Testis (tissue), 3 donors: ENCODE data around the gene AIFM1. TPM values are rescaled to one million over a fixed set of nuclear protein-coding genes. Genes with fewer than 3 reads are reported as not detected.

Experiments used
- DNase-seq: peaks from one replicate; pipeline ENCODE4 v3.0.0-alpha.2; 2019
- H3K27ac ChIP-seq, 2 donors: fragments of 200-600 bp; sonication (generic); one replicate each; pipeline ENCODE4 v1.5.1; 2019
- H3K27me3 ChIP-seq: fragments of 200-600 bp; sonication (generic); one replicate; pipeline ENCODE4 v1.5.1; 2019
- H3K36me3 ChIP-seq: fragments of 200-600 bp; sonication (generic); one replicate; pipeline ENCODE4 v1.5.1; 2017; ENCODE audit warnings: low read depth; ENCODE audit errors: missing control alignments
- H3K4me1 ChIP-seq: fragments of 200-600 bp; sonication (generic); one replicate; pipeline ENCODE4 v1.5.1; 2019
- H3K4me3 ChIP-seq, 2 donors: fragments of 200-600 bp; sonication (generic); one replicate each; pipeline ENCODE4 v1.5.1; 2017 to 2019
- H3K9me3 ChIP-seq: fragments of 200-600 bp; sonication (generic); one replicate; pipeline ENCODE4 v1.5.1; 2017
- POLR2A ChIP-seq: fragments of 450-650 bp; IDR thresholded peaks from one replicate; pipeline ENCODE4 v1.6.1; 2017; ENCODE audit warnings: antibody characterized with exemption, mild to moderate bottlenecking, moderate library complexity
- WGBS, 2 donors: methylation state at CpG; one replicate each; pipeline ENCODE4 v1.1.5; 2018; 5-methylcytosine and 5-hydroxymethylcytosine counted together
- intact Hi-C: fragments of 100-400 bp; cut with DNase I; formaldehyde crosslinking; loops from one replicate; pipeline ENCODE4 v1.15.1; 2023; ENCODE audit warnings: low total_unique reads
- polyA plus RNA-seq: library from polyadenylated mRNA; stranded (reverse); fragments of 350-450 nt; fragmentation: Illumina TruSeq; extraction: RNeasy Lipid Tissue Mini Kit (QIAGEN cat#74804); gene quantifications from one replicate; pipeline ENCODE4 v1.2.3, GENCODE V29; 2014; ENCODE audit warnings: low read depth, low replicate concordance; ENCODE audit not compliant: insufficient read depth
- total RNA-seq, 2 donors: library from RNA; depleted of rRNA; stranded (reverse); fragments of >200 nt; gene quantifications; one replicate each; pipeline ENCODE4 v1.2.3, GENCODE V29; 2016
- TF ChIP-seq, protein P1 (sequence below), 3 experiments: fragments of 450-650 bp in 2 of 3; fragments of 200-600 bp in 1 of 3; sonication (generic) in 1 of 3; IDR thresholded peaks; one replicate each; pipeline ENCODE4 v1.5.1; 2016 to 2019; ENCODE audit warnings: antibody characterized with exemption in 3 of 3, mild to moderate bottlenecking in 2 of 3, moderate library complexity in 1 of 3

AIFM1 gene
- total and polyA plus RNA-seq, 3 donors from 2014 or later = 55.1 to 70.1 (median 67.1) TPM

GRCh38 chrX:130166503-130166777 is 799 bp upstream of the AIFM1 start:
- no peak for DNase-seq
- Histone ChIP-seq H3K27me3 (no peaks in the 10 kb centered on the region), H3K4me3 (peak overlapping the region; percentile 63 to 72), H3K27ac (peak overlapping the region; percentile 87 to 88), H3K9me3 (no peaks in the 10 kb centered on the region), H3K36me3 (no peaks in the 10 kb centered on the region), H3K4me1 (peaks cover 3% of the 10 kb centered on the region)
- TF ChIP-seq POLR2A = no peak
- TF ChIP-seq, protein P1, sequence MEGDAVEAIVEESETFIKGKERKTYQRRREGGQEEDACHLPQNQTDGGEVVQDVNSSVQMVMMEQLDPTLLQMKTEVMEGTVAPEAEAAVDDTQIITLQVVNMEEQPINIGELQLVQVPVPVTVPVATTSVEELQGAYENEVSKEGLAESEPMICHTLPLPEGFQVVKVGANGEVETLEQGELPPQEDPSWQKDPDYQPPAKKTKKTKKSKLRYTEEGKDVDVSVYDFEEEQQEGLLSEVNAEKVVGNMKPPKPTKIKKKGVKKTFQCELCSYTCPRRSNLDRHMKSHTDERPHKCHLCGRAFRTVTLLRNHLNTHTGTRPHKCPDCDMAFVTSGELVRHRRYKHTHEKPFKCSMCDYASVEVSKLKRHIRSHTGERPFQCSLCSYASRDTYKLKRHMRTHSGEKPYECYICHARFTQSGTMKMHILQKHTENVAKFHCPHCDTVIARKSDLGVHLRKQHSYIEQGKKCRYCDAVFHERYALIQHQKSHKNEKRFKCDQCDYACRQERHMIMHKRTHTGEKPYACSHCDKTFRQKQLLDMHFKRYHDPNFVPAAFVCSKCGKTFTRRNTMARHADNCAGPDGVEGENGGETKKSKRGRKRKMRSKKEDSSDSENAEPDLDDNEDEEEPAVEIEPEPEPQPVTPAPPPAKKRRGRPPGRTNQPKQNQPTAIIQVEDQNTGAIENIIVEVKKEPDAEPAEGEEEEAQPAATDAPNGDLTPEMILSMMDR (IDR thresholded peaks at IDR 0.05) = no peak
- WGBS, 2 donors = 0 to 1% methylated on average over 4 of the region's 4 CpGs
- intact Hi-C loops = no loop called here

DNA sequence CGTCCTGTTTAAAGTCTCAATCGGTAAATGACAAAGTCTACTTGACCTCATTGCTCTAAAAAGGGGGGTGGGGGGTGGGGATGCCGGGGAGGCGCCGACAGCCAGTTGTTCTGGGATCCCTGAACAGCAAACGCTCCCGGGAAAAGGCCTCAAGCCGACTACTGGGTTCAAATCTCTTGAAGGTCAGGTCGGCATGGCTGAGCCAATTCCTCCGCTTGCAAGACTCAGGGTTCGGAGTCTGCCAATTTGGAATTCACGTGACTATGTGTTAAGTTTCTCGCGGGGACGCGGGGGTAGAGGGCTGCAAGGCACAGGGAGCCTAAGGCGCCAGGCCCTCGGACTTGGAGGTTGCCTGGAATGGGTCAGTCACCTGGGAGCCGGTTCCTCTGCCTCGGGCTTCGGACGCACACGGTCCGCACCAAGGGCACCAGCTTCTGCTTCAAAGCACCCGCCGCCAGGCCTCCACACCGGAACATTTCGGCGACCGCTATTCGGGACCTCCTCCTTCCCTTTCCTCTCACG is 399 bp downstream of the AIFM1 start:
- no peaks in the 10 kb centered on the region for H3K36me3 ChIP-seq
- peaks cover 3% of the 10 kb centered on the region for H3K4me1 ChIP-seq
- H3K27ac ChIP-seq = peak overlapping the region; percentile 87 to 88
- H3K27me3 ChIP-seq = no peaks in the 10 kb centered on the region
- WGBS, 2 donors = 0 to 2% methylated on average over 5 to 18 of the region's 32 CpGs
- DNase-seq = peak; percentile 66
- TF ChIP-seq POLR2A = no peak
- TF ChIP-seq, protein P1 (IDR thresholded peaks at IDR 0.05) = no peak
- H3K9me3 ChIP-seq = no peaks in the 10 kb centered on the region
- peak overlapping the region; percentile 63 to 72 for H3K4me3 ChIP-seq
- intact Hi-C loops = no loop called here

DNA sequence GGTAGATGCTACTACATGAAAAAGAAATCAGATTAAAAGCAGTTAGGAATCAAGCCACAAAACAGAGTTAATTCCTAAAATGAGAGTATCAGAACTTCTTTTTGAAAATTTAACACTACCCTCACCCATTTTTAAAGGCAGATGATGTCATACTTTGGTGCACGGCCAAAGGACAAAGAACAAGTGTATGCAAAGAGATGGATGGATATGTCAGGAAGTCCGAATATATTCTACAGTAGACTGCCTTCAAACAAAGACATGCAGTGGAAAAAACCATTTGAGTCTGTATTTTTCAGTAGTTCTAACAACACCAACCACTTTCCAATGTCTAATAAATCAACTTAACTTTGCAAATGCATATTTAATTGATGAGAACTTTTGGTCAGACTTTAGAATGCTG is 2.2 kb downstream of the AIFM1 start:
- Histone ChIP-seq H3K4me1 (peaks cover 3% of the 10 kb centered on the region), H3K36me3 (no peaks in the 10 kb centered on the region), H3K4me3 (no peak overlapping the region), H3K27me3 (no peaks in the 10 kb centered on the region), H3K27ac (no peak overlapping the region), H3K9me3 (no peaks in the 10 kb centered on the region)
- 60 to 71% methylated on average over 2 of the region's 2 CpGs for WGBS, 2 donors
- no peak for DNase-seq
- intact Hi-C loops = no loop called here
- TF ChIP-seq, protein P1 (IDR thresholded peaks at IDR 0.05) = no peak
- no peak for TF ChIP-seq POLR2A

DNA sequence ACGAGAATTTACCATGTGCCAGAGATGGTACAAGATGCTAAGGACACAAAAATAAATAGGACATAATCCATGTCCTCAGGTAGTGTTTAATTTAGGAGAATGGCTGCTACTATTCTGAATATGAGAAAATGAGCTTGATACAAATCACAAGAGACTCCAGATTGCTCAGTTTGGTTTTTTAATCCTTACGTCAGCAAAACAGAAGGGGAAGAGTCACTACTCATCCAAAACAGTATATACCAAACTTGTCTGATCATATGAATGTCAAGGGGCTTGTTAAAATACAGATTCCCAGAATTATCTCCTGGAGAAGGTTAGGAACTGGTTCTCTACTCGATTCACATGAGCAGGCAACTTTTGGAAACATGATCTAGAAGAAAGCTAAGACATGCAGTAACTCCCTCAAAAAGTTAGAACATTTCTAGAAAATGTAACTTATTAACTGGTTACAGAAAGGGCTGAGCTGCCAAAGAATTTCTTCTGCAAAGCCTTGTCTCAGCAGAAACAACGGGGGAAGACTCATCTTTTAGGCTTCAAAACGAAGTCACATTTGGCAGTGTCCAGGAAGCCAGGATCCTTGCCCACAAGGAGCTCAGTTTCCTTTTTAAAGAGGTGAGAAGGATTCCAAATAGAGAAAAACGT is 3.4 kb downstream of the AIFM1 start:
- Histone ChIP-seq H3K4me1 (peaks cover 3% of the 10 kb centered on the region), H3K27ac (peak overlapping the region in 1 of 2 donors; percentile 59), H3K36me3 (no peaks in the 10 kb centered on the region), H3K27me3 (no peaks in the 10 kb centered on the region), H3K9me3 (no peaks in the 10 kb centered on the region), H3K4me3 (no peak overlapping the region)
- intact Hi-C loops = no loop called here
- peak; percentile 16 for DNase-seq
- TF ChIP-seq, protein P1 (IDR thresholded peaks at IDR 0.05) = no peak
- TF ChIP-seq POLR2A = no peak
- WGBS, 2 donors = 27 to 34% methylated on average over 6 of the region's 6 CpGs

DNA sequence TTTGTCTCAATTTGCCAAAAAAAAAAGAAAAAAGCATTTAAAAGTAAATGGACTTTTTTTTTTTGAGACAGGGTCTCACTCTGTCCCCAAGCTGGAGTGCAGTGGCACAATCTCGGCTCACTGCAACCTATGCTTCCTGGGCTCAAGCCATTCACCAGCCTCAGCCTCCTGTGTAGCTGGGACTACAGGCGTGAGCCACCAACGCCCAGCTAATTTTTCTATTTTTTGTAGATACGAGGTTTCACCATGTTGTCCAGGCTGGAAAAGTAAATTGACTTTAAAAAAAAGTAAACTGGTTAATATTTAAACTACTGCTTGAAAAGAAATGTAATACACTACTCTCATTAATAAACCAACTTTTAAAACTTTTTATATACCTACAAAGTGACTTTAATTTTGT is 5.9 kb downstream of the AIFM1 start:
- H3K36me3 ChIP-seq = no peaks in the 10 kb centered on the region
- no peaks in the 10 kb centered on the region for H3K27me3 ChIP-seq
- intact Hi-C loops = no loop called here
- WGBS, 2 donors = 81 to 87% methylated on average over 4 of the region's 4 CpGs
- no peak overlapping the region for H3K4me3 ChIP-seq
- no peak overlapping the region for H3K27ac ChIP-seq
- no peaks in the 10 kb centered on the region for H3K4me1 ChIP-seq
- no peaks in the 10 kb centered on the region for H3K9me3 ChIP-seq
- no peak for DNase-seq
- TF ChIP-seq POLR2A = no peak
- TF ChIP-seq, protein P1 (IDR thresholded peaks at IDR 0.05) = no peak
